ENCODE measurements around the gene PNMA6F. TPM values are rescaled to one million over a fixed set of nuclear protein-coding genes. Genes with fewer than 3 reads are reported as not detected.

Gene PNMA6F
- total and polyA plus RNA-seq, 4 experiments from 2014 or later: not detected

GRCh38 chrX:153319295-153320046, 2.1 kb downstream of the PNMA6F start:
- Mint-ChIP-seq H3K4me1 (peaks cover 3 to 7% (median 6%) of the 10 kb centered on the region in 4 donors), H3K27me3 (peaks cover 0 to 1% of the 10 kb centered on the region in 2 donors), H3K4me3 (no peak overlapping the region), H3K9me3 (peaks cover 0 to 2% (median 0%) of the 10 kb centered on the region in 8 donors), H3K27ac (no peak overlapping the region), H3K36me3 (no peaks in the 10 kb centered on the region)
- H3K4me1 ChIP-seq (ENCODE audit: insufficient read depth, low read length): peaks cover 4% of the 10 kb centered on the region
- CTCF ChIA-PET (ENCODE audit: partially characterized antibody): no interaction called here
- no peaks in the 10 kb centered on the region for H3K9me3 ChIP-seq (ENCODE audit: control insufficient read depth in 1 of 2, low read length in 2 of 2)
- no peak overlapping the region for H3K27ac ChIP-seq (ENCODE audit: low read depth, low read length)
- no peak for DNase-seq
- H3K4me3 ChIP-seq (ENCODE audit: low read length in 2 of 2): no peak overlapping the region
- no peaks in the 10 kb centered on the region for H3K27me3 ChIP-seq (ENCODE audit: insufficient read depth, low read length)
- no peaks in the 10 kb centered on the region for H3K36me3 ChIP-seq (ENCODE audit: insufficient read depth, low read length)
- intact Hi-C loops (cut with micrococcal nuclease): no loop called here
- POLR2A ChIA-PET (ENCODE audit: partially characterized antibody): no interaction called here

GRCh38 chrX:153318811-153319210, 2.8 kb downstream of the PNMA6F start:
- DNase-seq: no peak
- H3K27ac Mint-ChIP-seq: no peak overlapping the region
- H3K4me3 Mint-ChIP-seq: no peak overlapping the region
- peaks cover under 1 to 2% (median 1%) of the 10 kb centered on the region in 4 donors for H3K4me1 Mint-ChIP-seq
- H3K9me3 Mint-ChIP-seq: peaks cover 0 to 2% (median 0%) of the 10 kb centered on the region in 8 donors
- Histone ChIP-seq H3K9me3 (ENCODE audit: control insufficient read depth in 1 of 2, low read length in 2 of 2) (no peaks in the 10 kb centered on the region), H3K36me3 (ENCODE audit: insufficient read depth, low read length) (no peaks in the 10 kb centered on the region), H3K27me3 (ENCODE audit: insufficient read depth, low read length) (no peaks in the 10 kb centered on the region), H3K27ac (ENCODE audit: low read depth, low read length) (no peak overlapping the region), H3K4me1 (ENCODE audit: insufficient read depth, low read length) (peaks cover under 1% of the 10 kb centered on the region), H3K4me3 (ENCODE audit: low read length in 2 of 2) (no peak overlapping the region)
- intact Hi-C loops (cut with micrococcal nuclease): no loop called here
- H3K27me3 Mint-ChIP-seq: peaks cover 0 to 1% of the 10 kb centered on the region in 2 donors
- ChIA-PET POLR2A (ENCODE audit: partially characterized antibody) (no interaction called here), CTCF (ENCODE audit: partially characterized antibody) (no interaction called here)
- no peaks in the 10 kb centered on the region for H3K36me3 Mint-ChIP-seq

DNA sequence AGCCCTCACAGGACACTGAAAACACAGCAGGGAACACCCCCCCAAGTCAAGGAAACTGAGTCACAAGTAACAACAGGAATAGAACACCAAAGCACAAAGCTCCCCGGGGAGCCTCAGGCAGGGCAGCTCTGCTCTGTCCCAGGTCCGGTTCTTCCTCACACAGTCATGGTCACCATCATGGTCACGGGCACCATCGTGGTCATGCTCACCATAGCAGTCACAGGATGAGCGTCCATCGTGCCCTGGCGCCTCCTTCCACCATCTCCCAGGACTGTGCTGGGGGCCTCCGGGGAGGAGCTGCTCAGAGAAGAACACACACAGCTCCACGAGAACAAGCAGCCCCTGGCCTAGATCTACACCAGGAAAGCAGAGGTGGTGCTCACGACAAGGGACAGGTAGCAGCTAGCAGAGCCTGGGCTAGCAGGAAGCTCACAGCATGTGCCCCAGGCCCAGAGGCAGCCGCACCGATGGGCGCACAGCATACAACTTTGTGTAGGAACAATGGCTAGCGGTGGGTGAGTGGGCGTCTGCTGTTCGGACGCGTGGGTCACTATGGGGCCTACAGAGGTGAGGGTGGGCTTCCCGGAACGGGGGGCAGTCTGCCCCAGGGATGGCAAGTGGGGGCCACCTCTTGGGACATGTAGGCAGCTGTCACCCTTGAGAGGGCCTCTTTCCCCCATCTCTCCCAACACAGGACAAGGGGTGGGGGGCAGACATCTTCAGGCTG, 3.4 kb downstream of the PNMA6F start:
- no peaks in the 10 kb centered on the region for H3K27me3 ChIP-seq (ENCODE audit: insufficient read depth, low read length)
- H3K4me1 Mint-ChIP-seq: no peaks in the 10 kb centered on the region
- no peak for DNase-seq
- ChIA-PET POLR2A (ENCODE audit: partially characterized antibody) (no interaction called here), CTCF (ENCODE audit: partially characterized antibody) (no interaction called here)
- no peaks in the 10 kb centered on the region for H3K9me3 ChIP-seq (ENCODE audit: control insufficient read depth in 1 of 2, low read length in 2 of 2)
- peaks cover 0 to 2% (median 0%) of the 10 kb centered on the region in 8 donors for H3K9me3 Mint-ChIP-seq
- no peak overlapping the region for H3K4me3 ChIP-seq (ENCODE audit: low read length in 2 of 2)
- H3K27ac Mint-ChIP-seq: no peak overlapping the region
- no peaks in the 10 kb centered on the region for H3K36me3 ChIP-seq (ENCODE audit: insufficient read depth, low read length)
- intact Hi-C loops (cut with micrococcal nuclease): no loop called here
- H3K27me3 Mint-ChIP-seq: peaks cover 0 to 1% of the 10 kb centered on the region in 2 donors
- no peak overlapping the region for H3K4me3 Mint-ChIP-seq
- H3K36me3 Mint-ChIP-seq: no peaks in the 10 kb centered on the region
- no peak overlapping the region for H3K27ac ChIP-seq (ENCODE audit: low read depth, low read length)
- H3K4me1 ChIP-seq (ENCODE audit: insufficient read depth, low read length): no peaks in the 10 kb centered on the region

DNA sequence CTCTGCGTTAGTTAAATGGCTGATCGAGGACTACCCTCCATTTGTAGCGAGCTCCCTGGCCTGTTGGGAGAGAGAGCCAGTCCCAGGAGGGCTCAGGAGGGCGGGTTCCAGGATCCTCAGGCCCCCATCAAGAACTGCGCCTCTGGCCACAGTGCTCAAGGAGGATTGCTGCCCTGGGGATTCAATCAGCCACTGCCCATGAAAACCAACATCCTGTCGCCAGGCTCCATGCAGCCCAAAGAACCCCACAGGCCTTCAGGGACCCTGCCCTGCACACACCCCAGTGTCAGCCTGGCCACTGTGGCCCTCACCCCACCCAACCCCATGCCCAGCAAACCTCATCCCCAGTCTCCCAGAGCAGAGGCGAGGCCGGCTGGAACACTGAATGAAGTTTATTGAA, 4.3 kb downstream of the PNMA6F start:
- no peak overlapping the region for H3K4me3 ChIP-seq (ENCODE audit: low read length in 2 of 2)
- H3K9me3 Mint-ChIP-seq: peaks cover 0 to 2% (median 0%) of the 10 kb centered on the region in 8 donors
- peaks cover 0 to 1% of the 10 kb centered on the region in 2 donors for H3K27me3 Mint-ChIP-seq
- H3K27me3 ChIP-seq (ENCODE audit: insufficient read depth, low read length): no peaks in the 10 kb centered on the region
- ChIA-PET POLR2A (ENCODE audit: partially characterized antibody) (no interaction called here), CTCF (ENCODE audit: partially characterized antibody) (no interaction called here)
- no peak overlapping the region for H3K27ac ChIP-seq (ENCODE audit: low read depth, low read length)
- no peak overlapping the region for H3K27ac Mint-ChIP-seq
- DNase-seq: no peak
- intact Hi-C loops (cut with micrococcal nuclease): no loop called here
- H3K4me1 ChIP-seq (ENCODE audit: insufficient read depth, low read length): no peaks in the 10 kb centered on the region
- no peaks in the 10 kb centered on the region for H3K36me3 ChIP-seq (ENCODE audit: insufficient read depth, low read length)
- H3K36me3 Mint-ChIP-seq: no peaks in the 10 kb centered on the region
- no peaks in the 10 kb centered on the region for H3K4me1 Mint-ChIP-seq
- H3K9me3 ChIP-seq (ENCODE audit: control insufficient read depth in 1 of 2, low read length in 2 of 2): no peaks in the 10 kb centered on the region
- no peak overlapping the region for H3K4me3 Mint-ChIP-seq

DNA sequence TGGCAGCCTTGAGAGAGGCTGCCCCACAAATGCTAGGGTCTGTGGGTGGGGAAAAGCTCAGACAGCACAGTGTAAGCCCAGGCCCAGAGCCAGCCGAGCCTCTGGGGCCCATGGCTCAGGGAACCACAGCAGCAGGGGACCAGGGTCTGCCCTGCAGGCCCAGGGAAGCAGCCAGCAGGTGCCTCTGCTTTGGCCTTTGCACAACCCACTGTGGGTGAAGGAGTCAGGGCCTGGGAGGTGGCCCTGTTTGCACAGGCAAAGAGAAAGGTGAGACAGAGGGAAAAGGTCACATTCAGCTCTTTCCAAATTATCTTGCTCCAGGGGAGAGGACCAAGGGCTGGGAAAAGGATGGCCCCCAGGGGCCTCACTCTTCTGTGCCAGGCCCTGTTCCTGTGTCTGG, 8.7 kb downstream of the PNMA6F start:
- Mint-ChIP-seq H3K27ac (no peak overlapping the region), H3K9me3 (no peaks in the 10 kb centered on the region), H3K27me3 (no peaks in the 10 kb centered on the region), H3K36me3 (no peaks in the 10 kb centered on the region), H3K4me3 (no peak overlapping the region), H3K4me1 (no peaks in the 10 kb centered on the region)
- intact Hi-C loops (cut with micrococcal nuclease): no loop called here
- no peak overlapping the region for H3K4me3 ChIP-seq (ENCODE audit: low read length in 2 of 2)
- no peaks in the 10 kb centered on the region for H3K36me3 ChIP-seq (ENCODE audit: insufficient read depth, low read length)
- DNase-seq: no peak
- H3K4me1 ChIP-seq (ENCODE audit: insufficient read depth, low read length): no peaks in the 10 kb centered on the region
- POLR2A ChIA-PET (ENCODE audit: partially characterized antibody): no interaction called here
- H3K9me3 ChIP-seq (ENCODE audit: control insufficient read depth in 1 of 2, low read length in 2 of 2): no peaks in the 10 kb centered on the region
- H3K27ac ChIP-seq (ENCODE audit: low read depth, low read length): no peak overlapping the region
- CTCF ChIA-PET (ENCODE audit: partially characterized antibody): no interaction called here
- H3K27me3 ChIP-seq (ENCODE audit: insufficient read depth, low read length): no peaks in the 10 kb centered on the region

GRCh38 chrX:153312041-153312440, 9.5 kb downstream of the PNMA6F start:
- Histone ChIP-seq H3K36me3 (ENCODE audit: insufficient read depth, low read length) (no peaks in the 10 kb centered on the region), H3K4me1 (ENCODE audit: insufficient read depth, low read length) (no peaks in the 10 kb centered on the region), H3K4me3 (ENCODE audit: low read length in 2 of 2) (no peak overlapping the region), H3K27me3 (ENCODE audit: insufficient read depth, low read length) (no peaks in the 10 kb centered on the region), H3K27ac (ENCODE audit: low read depth, low read length) (no peak overlapping the region), H3K9me3 (ENCODE audit: control insufficient read depth in 1 of 2, low read length in 2 of 2) (no peaks in the 10 kb centered on the region)
- no peak overlapping the region for H3K4me3 Mint-ChIP-seq
- no peaks in the 10 kb centered on the region for H3K27me3 Mint-ChIP-seq
- POLR2A ChIA-PET (ENCODE audit: partially characterized antibody): no interaction called here
- no peaks in the 10 kb centered on the region for H3K36me3 Mint-ChIP-seq
- no peak overlapping the region for H3K27ac Mint-ChIP-seq
- CTCF ChIA-PET (ENCODE audit: partially characterized antibody): no interaction called here
- DNase-seq: no peak
- no peaks in the 10 kb centered on the region for H3K9me3 Mint-ChIP-seq
- intact Hi-C loops (cut with micrococcal nuclease): no loop called here
- H3K4me1 Mint-ChIP-seq: no peaks in the 10 kb centered on the region

GRCh38 chrX:153310901-153311300, 10.7 kb downstream of the PNMA6F start:
- no peaks in the 10 kb centered on the region for H3K9me3 Mint-ChIP-seq
- H3K27me3 Mint-ChIP-seq: peaks cover 0 to 3% of the 10 kb centered on the region in 2 donors
- H3K27ac Mint-ChIP-seq: no peak overlapping the region
- DNase-seq: no peak
- no peaks in the 10 kb centered on the region for H3K4me1 Mint-ChIP-seq
- POLR2A ChIA-PET (ENCODE audit: partially characterized antibody): no interaction called here
- H3K4me3 Mint-ChIP-seq: no peak overlapping the region
- CTCF ChIA-PET (ENCODE audit: partially characterized antibody): no interaction called here
- intact Hi-C loops (cut with micrococcal nuclease): no loop called here
- Histone ChIP-seq H3K36me3 (ENCODE audit: insufficient read depth, low read length) (no peaks in the 10 kb centered on the region), H3K27ac (ENCODE audit: low read depth, low read length) (no peak overlapping the region), H3K9me3 (ENCODE audit: control insufficient read depth in 1 of 2, low read length in 2 of 2) (no peaks in the 10 kb centered on the region), H3K27me3 (ENCODE audit: insufficient read depth, low read length) (no peaks in the 10 kb centered on the region), H3K4me1 (ENCODE audit: insufficient read depth, low read length) (no peaks in the 10 kb centered on the region), H3K4me3 (ENCODE audit: low read length in 2 of 2) (no peak overlapping the region)
- no peaks in the 10 kb centered on the region for H3K36me3 Mint-ChIP-seq
